ENCODE results near the gene VSIG4. TPM values are rescaled to one million over a fixed set of nuclear protein-coding genes. Genes with fewer than 3 reads are reported as not detected.

VSIG4 gene
- total RNA-seq, 6 donors from 2014 or later, result 98.0 to 392 (median 261) TPM

Other genes with a start within 250 kb of the VSIG4 start
- 10 to 100 TPM in 2 of 6 donors, 1 to 10 TPM in 4; 2.1 to 12.2 (median 6.6) TPM for gene HEPH, start 124.2 kb upstream of the VSIG4 start, total RNA-seq